ENCODE measurements around the gene GATAD2A.
A peak's percentile ranks its signal among the peaks of the same experiment; 100 is the strongest.

GATAD2A gene

DNA sequence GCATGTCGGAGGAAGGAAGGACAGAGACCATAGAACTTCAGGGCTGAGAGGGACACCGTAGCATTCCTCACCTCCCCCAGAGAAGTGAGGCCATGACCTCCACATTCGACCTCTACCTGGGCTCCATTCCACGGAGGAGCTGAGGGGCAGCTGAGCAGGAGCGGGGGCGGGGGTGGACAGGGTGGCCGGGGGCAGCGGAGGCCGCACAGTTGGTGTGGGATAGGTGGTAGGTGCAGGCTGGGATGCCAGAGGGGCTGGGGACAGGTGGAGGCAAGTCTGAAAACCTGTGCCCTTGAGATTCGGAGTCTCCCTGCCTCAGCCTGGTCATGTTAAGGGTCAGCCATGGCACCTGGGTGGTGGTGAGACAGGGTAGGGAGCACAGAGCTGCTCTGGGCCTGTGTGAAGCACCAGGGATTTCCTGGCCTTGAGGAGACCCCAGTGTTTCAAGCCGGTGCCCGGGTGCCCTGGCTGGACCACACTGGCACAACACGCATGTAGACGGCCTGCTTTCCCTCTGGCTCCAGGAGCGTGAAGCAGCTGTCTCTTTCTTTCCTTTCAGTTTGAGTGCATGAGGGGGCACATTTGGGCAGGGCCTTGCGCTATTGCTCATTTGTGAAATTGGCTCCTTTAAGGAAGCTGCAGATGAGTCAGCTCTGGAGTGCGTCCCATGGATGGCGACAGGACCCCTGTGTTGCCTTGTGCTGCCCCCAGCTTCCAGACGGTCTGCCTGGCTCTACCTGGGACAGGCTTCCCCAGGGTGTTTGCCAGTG lies 58.1 kb downstream of the GATAD2A start:
- peak overlapping the region; percentile 35 for H3K4me3 ChIP-seq (ENCODE audit: low read length)
- TF ChIP-seq, protein P1, sequence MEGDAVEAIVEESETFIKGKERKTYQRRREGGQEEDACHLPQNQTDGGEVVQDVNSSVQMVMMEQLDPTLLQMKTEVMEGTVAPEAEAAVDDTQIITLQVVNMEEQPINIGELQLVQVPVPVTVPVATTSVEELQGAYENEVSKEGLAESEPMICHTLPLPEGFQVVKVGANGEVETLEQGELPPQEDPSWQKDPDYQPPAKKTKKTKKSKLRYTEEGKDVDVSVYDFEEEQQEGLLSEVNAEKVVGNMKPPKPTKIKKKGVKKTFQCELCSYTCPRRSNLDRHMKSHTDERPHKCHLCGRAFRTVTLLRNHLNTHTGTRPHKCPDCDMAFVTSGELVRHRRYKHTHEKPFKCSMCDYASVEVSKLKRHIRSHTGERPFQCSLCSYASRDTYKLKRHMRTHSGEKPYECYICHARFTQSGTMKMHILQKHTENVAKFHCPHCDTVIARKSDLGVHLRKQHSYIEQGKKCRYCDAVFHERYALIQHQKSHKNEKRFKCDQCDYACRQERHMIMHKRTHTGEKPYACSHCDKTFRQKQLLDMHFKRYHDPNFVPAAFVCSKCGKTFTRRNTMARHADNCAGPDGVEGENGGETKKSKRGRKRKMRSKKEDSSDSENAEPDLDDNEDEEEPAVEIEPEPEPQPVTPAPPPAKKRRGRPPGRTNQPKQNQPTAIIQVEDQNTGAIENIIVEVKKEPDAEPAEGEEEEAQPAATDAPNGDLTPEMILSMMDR (conservative IDR thresholded peaks at IDR 0.05; ENCODE audit: low read length): 0 out of 2 replicates have a peak, but pooled peaks have one; percentile 2
- peak; percentile 80 for DNase-seq (ENCODE audit: low read depth)

DNA sequence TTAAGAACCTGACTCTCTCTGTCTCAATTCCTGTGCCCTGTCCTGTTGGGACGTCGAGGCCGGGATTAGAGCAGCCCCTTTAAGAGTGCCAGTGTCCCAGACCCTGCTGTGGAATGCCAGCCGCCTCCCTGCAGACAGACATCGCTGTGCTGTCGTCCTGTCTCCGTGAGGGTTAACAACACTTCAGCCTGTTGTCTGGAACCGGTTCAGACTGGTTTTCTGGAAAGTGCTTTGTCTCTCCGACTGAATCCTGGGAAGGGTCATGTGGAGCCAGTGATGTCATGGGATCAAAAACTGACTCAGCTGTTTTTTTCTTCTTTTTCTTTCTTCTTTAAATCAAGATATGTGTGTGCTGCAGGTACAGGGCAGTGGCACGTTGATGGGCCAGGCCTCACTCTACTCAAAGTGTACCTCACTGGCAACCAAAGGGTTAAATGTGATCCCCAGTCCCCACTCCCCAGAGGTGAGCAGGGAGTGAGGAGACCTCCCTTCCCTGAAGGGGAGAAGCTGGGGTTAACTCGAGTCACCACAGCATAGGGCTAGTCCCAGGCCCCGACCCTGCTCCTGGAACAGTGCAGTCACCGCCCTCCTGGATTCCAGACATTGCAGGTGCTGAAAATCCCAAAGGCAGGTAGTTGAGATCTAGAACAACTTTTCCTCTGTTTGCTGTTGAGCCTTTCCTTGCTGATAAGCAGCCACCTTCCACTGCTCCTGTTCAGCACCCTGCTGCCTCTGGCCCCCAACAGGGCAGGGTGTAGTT lies 59.0 kb downstream of the GATAD2A start:
- TF ChIP-seq, protein P1 (conservative IDR thresholded peaks at IDR 0.05; ENCODE audit: low read length): no peak
- no peak overlapping the region for H3K4me3 ChIP-seq (ENCODE audit: low read length)
- peak; percentile 56 for DNase-seq (ENCODE audit: low read depth)

DNA sequence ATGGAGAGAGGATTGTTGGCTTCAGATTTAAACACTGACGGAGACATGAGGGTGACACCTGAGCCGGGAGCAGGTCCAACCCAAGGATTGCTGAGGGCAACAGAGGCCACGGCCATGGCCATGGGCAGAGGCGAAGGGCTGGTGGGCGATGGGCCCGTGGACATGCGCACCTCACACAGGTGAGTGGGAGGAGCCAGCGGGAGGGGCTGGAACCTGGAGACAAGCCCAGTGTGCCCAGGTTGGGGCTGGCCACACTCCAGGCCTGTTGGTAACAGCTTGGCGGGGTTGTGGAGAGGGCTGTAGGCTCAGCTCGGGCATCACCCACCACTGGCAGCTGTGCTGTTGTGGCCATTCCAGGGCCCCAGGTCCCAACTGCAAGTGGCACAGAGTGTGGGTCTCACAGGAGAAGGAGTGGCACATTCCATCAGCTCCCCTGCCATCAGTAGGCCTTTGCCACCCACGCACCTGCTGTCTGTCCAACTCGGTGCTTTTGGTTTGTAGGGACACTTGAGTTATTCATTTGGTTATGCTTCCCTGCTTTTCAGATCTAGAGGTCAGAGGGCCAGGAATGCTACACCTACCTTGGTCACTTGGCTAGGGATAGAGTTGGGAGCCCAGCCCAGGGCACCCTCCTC lies 60.1 kb downstream of the GATAD2A start:
- H3K4me3 ChIP-seq (ENCODE audit: low read length): no peak overlapping the region
- DNase-seq (ENCODE audit: low read depth): no peak
- TF ChIP-seq, protein P1 (conservative IDR thresholded peaks at IDR 0.05; ENCODE audit: low read length): no peak

DNA sequence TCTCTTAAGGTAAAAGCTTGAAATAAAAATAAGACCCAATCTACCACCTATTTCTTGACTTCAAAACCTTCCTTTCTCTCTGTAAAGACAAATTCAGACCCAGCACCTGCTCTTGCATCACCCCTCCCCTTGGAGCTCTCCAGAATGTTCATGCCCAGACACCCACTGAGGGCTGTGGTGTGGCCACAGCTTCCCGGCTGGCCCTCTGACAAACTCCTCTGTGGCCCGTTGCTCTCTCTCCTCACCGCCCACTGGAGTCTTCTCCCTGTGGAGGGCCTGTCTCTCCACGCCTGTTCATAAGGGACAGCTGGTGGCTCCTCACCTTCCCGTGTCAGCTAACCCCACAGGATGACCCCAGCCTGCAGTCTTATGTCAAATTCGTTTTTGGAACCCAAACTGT lies 60.7 kb downstream of the GATAD2A start:
- DNase-seq (ENCODE audit: low read depth): no peak
- no peak overlapping the region for H3K4me3 ChIP-seq (ENCODE audit: low read length)
- TF ChIP-seq, protein P1 (conservative IDR thresholded peaks at IDR 0.05; ENCODE audit: low read length): no peak

DNA sequence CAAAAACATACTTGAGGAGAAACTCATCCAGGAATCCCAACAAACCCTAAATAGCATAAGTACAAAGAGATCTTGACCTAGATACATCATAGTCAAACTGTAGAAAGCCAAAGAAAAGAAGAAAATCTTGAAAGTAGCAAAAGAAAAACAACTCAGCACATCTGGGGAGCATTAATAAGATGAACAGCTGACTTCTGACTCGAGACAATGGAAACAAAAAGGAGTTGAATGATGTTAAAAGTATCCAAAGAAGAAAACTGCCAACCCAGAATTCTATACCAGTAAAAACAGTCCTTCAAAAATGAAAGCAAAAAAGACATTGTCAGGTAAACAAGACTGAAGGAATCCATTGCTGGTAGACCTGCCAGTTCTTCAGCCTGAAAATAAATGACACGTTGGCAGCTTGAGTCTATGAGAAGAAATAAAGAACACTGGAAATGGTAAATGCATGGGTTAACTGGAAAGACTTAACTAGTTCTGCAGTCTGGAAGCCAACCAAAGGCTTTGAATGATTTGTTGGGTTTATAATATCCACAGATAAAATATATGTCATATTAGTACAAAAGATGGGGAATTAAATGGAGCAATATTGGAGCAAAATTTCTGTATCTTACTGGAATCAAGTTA lies 63.1 kb downstream of the GATAD2A start:
- no peak overlapping the region for H3K4me3 ChIP-seq (ENCODE audit: low read length)
- TF ChIP-seq, protein P1 (conservative IDR thresholded peaks at IDR 0.05; ENCODE audit: low read length): no peak
- DNase-seq (ENCODE audit: low read depth): no peak

DNA sequence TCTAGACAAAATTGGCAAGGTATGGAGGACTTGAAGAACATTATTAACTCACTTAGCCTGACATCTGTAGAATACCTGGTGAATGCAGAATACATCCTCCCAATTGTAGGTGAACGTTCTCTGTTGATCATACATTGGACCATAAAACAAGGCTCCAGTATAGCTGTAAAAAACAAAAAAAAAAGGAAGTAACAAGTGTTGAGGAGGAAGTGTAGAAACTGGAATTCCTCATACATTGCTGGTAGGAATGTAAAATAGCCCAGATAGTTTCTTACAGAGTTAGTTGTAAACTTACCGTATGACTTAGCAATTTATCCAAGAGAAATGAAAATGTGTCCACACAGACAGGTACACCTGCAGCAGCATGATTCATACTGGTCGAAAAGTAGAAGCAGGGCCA lies 65.1 kb downstream of the GATAD2A start:
- no peak for DNase-seq (ENCODE audit: low read depth)
- TF ChIP-seq, protein P1 (conservative IDR thresholded peaks at IDR 0.05; ENCODE audit: low read length): no peak
- no peak overlapping the region for H3K4me3 ChIP-seq (ENCODE audit: low read length)

Data from AG10803 (cell line).